Transverse colon (tissue), 4 donors: ENCODE results near the gene SNRPD2. TPM values are rescaled to one million over a fixed set of nuclear protein-coding genes. Genes with fewer than 3 reads are reported as not detected.
A peak's percentile ranks its signal among the peaks of the same experiment; 100 is the strongest.

Experiments used
- DNase-seq: peaks from one replicate; pipeline ENCODE4 v3.0.0-alpha.2; 2019
- H3K27ac ChIP-seq, 4 donors: fragments of 200-600 bp; sonication (generic); 2 replicates each; pipeline ENCODE4 v1.5.1; 2016 to 2018; ENCODE audit warnings: inconsistent platforms in 4 of 4
- H3K27me3 ChIP-seq: fragments of 200-600 bp; sonication (generic); 2 replicates; pipeline ENCODE4 v1.5.1; 2017; ENCODE audit warnings: inconsistent platforms
- H3K36me3 ChIP-seq, 4 donors: fragments of 200-600 bp; sonication (generic); 2 replicates each; pipeline ENCODE4 v1.5.1; 2017 to 2019; ENCODE audit warnings: inconsistent platforms in 4 of 4
- H3K4me1 ChIP-seq, 4 donors: fragments of 200-600 bp; sonication (generic); 2 replicates each; pipeline ENCODE4 v1.5.1; 2017 to 2020; ENCODE audit warnings: inconsistent platforms in 4 of 4
- H3K4me3 ChIP-seq, 4 donors: fragments of 200-600 bp; sonication (generic); 1 replicate in 1 of 4; 2 replicates in 3 of 4; pipeline versions ENCODE4 v1.5.1 to v1.6.1; 2017 to 2019; ENCODE audit warnings: inconsistent platforms in 4 of 4
- H3K9me3 ChIP-seq, 2 donors: fragments of 200-600 bp; sonication (generic); 2 replicates each; pipeline ENCODE4 v1.5.1; 2017 to 2019; ENCODE audit warnings: inconsistent platforms in 2 of 2
- EP300 ChIP-seq: sonication (generic); formaldehyde crosslinking; IDR thresholded peaks from one replicate; pipeline ENCODE4 v1.6.1; 2017; ENCODE audit warnings: antibody characterized with exemption, low read depth
- POLR2A ChIP-seq: fragments of 450-650 bp; IDR thresholded peaks from one replicate; pipeline ENCODE4 v1.6.1; 2016; ENCODE audit warnings: antibody characterized with exemption, mild to moderate bottlenecking, moderate library complexity
- POLR2AphosphoS5 ChIP-seq, 3 donors: sonication (generic); formaldehyde crosslinking; IDR thresholded peaks; one replicate each; pipeline ENCODE4 v1.6.1; 2016; ENCODE audit warnings: antibody characterized with exemption in 3 of 3
- WGBS, 2 donors: methylation state at CpG; one replicate each; pipeline ENCODE4 v1.1.5; 2018; ENCODE audit warnings: low coverage in 1 of 2; 5-methylcytosine and 5-hydroxymethylcytosine counted together
- in situ Hi-C, 4 donors: fragments of 200-750 bp; cut with MboI; loops; one replicate each; pipeline versions ENCODE4 v1.15.0 to v1.15.1; 2017; ENCODE audit warnings: low sequenced_read_pairs in 3 of 4, low pct_ligation_motif_present in 1 of 4, low pct_unique_long_range_greater_than_20kb in 1 of 4
- intact Hi-C: fragments of 100-400 bp; cut with DNase I; formaldehyde crosslinking; loops from one replicate; pipeline ENCODE4 v1.15.1; 2023; ENCODE audit warnings: low total_unique reads
- total RNA-seq, 4 donors: library from RNA; depleted of rRNA; stranded (reverse); fragments of >200 nt; gene quantifications; one replicate each; pipeline ENCODE4 v1.1.0, GENCODE V29; 2016
- TF ChIP-seq, protein P1 (sequence below), 5 experiments: fragments of 200-600 bp in 3 of 5; fragments of 450-650 bp in 2 of 5; sonication (generic) in 3 of 5; IDR thresholded peaks; 1 replicate in 2 of 5; 2 replicates in 3 of 5; pipeline ENCODE4 v1.5.1; 2016 to 2017; ENCODE audit warnings: antibody characterized with exemption in 5 of 5, inconsistent platforms in 3 of 5, mild to moderate bottlenecking in 2 of 5, moderate library complexity in 1 of 5

The SNRPD2 gene
- total RNA-seq, 4 donors from 2014 or later = 39.3 to 407 (median 93.4) TPM

GRCh38 chr19:45670670-45671453, 20.9 kb downstream of the SNRPD2 start:
- Histone ChIP-seq H3K27ac (peak overlapping the region; percentile 44 to 80 (median 64)), H3K27me3 (peaks cover 56% of the 10 kb centered on the region)
- intact Hi-C loops = no loop called here

DNA sequence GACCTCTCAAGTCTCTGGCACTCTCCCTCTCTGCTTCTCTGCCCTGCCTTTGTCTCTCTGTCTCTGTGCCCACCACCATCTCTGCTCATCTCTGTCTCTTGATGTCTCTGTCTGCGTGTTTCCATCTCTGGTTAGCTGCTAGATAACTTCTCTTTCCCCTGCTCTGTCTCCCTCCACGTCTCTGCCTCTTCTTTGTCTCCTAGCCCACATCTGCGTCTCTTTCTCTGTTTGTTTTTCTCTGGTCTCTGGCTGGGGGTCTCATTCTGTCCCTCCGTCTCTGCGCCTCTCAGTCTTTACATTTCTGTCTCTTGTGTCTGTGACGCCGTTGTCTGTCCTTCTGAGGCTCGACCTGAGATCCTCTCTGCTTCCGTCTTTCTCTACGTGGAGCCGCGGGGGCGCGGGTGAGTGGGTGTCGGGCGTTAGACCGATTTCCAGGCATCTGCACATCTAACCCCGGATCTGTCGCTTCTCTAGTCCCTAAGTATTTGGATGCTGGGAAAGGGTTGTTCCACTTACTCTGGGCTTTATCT, 23.3 kb downstream of the SNRPD2 start:
- intact Hi-C loops (no loop called here), in situ Hi-C loops (no loop called here)
- Histone ChIP-seq H3K4me1 (peaks cover 0 to 35% (median 30%) of the 10 kb centered on the region in 4 donors), H3K9me3 (no peaks in the 10 kb centered on the region), H3K27me3 (peaks cover 68% of the 10 kb centered on the region), H3K4me3 (peak overlapping the region; percentile 5 to 50 (median 37)), H3K27ac (peak overlapping the region; percentile 60 to 69 (median 64)), H3K36me3 (no peaks in the 10 kb centered on the region)
- DNase-seq = peak; percentile 34
- TF ChIP-seq EP300 (no peak), POLR2AphosphoS5 (IDR thresholded peaks at IDR 0.05) (no peak), POLR2A (no peak)
- TF ChIP-seq, protein P1, sequence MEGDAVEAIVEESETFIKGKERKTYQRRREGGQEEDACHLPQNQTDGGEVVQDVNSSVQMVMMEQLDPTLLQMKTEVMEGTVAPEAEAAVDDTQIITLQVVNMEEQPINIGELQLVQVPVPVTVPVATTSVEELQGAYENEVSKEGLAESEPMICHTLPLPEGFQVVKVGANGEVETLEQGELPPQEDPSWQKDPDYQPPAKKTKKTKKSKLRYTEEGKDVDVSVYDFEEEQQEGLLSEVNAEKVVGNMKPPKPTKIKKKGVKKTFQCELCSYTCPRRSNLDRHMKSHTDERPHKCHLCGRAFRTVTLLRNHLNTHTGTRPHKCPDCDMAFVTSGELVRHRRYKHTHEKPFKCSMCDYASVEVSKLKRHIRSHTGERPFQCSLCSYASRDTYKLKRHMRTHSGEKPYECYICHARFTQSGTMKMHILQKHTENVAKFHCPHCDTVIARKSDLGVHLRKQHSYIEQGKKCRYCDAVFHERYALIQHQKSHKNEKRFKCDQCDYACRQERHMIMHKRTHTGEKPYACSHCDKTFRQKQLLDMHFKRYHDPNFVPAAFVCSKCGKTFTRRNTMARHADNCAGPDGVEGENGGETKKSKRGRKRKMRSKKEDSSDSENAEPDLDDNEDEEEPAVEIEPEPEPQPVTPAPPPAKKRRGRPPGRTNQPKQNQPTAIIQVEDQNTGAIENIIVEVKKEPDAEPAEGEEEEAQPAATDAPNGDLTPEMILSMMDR (IDR thresholded peaks at IDR 0.05) = no peak
- 1 to 2% methylated on average over 9 to 19 of the region's 19 CpGs for WGBS, 2 donors

More at GRCh38 chr19:45670670-45671453, 20.9 kb downstream of the SNRPD2 start:
- peak overlapping the region in 3 of 4 donors; percentile 23 to 45 (median 29) for H3K4me3 ChIP-seq
- H3K4me1 ChIP-seq = peaks cover 0 to 35% (median 30%) of the 10 kb centered on the region in 4 donors
- in situ Hi-C loops = no loop called here
- TF ChIP-seq EP300 (no peak), POLR2A (peak; percentile 64), POLR2AphosphoS5 (IDR thresholded peaks at IDR 0.05) (peak in 2 of 3 donors; percentile 41 to 64)
- TF ChIP-seq, protein P1 (IDR thresholded peaks at IDR 0.05) = no peak
- no peaks in the 10 kb centered on the region for H3K36me3 ChIP-seq
- DNase-seq = peak; percentile 94
- no peaks in the 10 kb centered on the region for H3K9me3 ChIP-seq
- WGBS, 2 donors = 0 to 6% methylated on average over 8 to 42 of the region's 42 CpGs

- intact Hi-C loops (no loop called here), in situ Hi-C loops (no loop called here)
- peak within 1 kb of the TSS; percentile 5 to 50 (median 37) for H3K4me3 ChIP-seq
- H3K36me3 ChIP-seq = no peaks in the 10 kb centered on the region
- DNase-seq = peak; percentile 84
- H3K27me3 ChIP-seq = peaks cover 73% of the 10 kb centered on the region
- WGBS, 2 donors = 12% methylated on average over 14 of the region's 15 CpGs; no CpG with 5 or more reads in 1 of the 2 donors
- H3K9me3 ChIP-seq = no peaks in the 10 kb centered on the region
- peaks cover 0 to 35% (median 30%) of the 10 kb centered on the region in 4 donors for H3K4me1 ChIP-seq
- TF ChIP-seq EP300 (no peak), POLR2AphosphoS5 (IDR thresholded peaks at IDR 0.05) (peak in 2 of 3 donors; percentile 28 to 41), POLR2A (peak; percentile 65)
- TF ChIP-seq, protein P1 (IDR thresholded peaks at IDR 0.05) = no peak
- H3K27ac ChIP-seq = peak within 1 kb of the TSS; percentile 60 to 69 (median 64)
Observed at GRCh38 chr19:45667620-45668341, 24.0 kb downstream of the SNRPD2 start, which contains the start of gene GIPR. GIPR (plus strand) TSS chr19:45668221; CDS start chr19:45669521, 1,300 bp downstream.

- DNase-seq = peak; percentile 30
- H3K27me3 ChIP-seq = peaks cover 56% of the 10 kb centered on the region
- TF ChIP-seq EP300 (no peak), POLR2AphosphoS5 (IDR thresholded peaks at IDR 0.05) (no peak), POLR2A (no peak)
- TF ChIP-seq, protein P1 (IDR thresholded peaks at IDR 0.05) = no peak
- H3K4me1 ChIP-seq = peaks cover 0 to 18% (median 17%) of the 10 kb centered on the region in 4 donors
- H3K36me3 ChIP-seq = no peaks in the 10 kb centered on the region
- in situ Hi-C loops = no loop called here
- H3K4me3 ChIP-seq = no peak overlapping the region
- H3K27ac ChIP-seq = no peak overlapping the region
- 58 to 72% methylated on average over 7 of the region's 7 CpGs for WGBS, 2 donors
- no peaks in the 10 kb centered on the region for H3K9me3 ChIP-seq
- intact Hi-C loops = no loop called here
Observed at GRCh38 chr19:45664575-45664974, 27.2 kb downstream of the SNRPD2 start.
